SK-N-SH (cell line): Measurements from ENCODE around the gene POLR3H.

Source experiments
- CTCF ChIP-seq: fragments of 200-600 bp; sonication (generic); IDR thresholded peaks from 2 replicates; pipeline ENCODE4 v1.6.1; 2017; ENCODE audit warnings: antibody characterized with exemption, mild to moderate bottlenecking, moderate library complexity
- EP300 ChIP-seq, 2 experiments: IDR thresholded peaks; 2 replicates each; pipeline versions ENCODE4 v1.4.0 to v1.6.1; 2012; ENCODE audit warnings: borderline replicate concordance in 1 of 2, low read depth in 1 of 2, low read length in 1 of 2
- FOXM1 ChIP-seq: IDR thresholded peaks from 2 replicates; pipeline ENCODE4 v1.4.0; 2012; ENCODE audit warnings: low read depth, mild to moderate bottlenecking
- GABPA ChIP-seq: IDR thresholded peaks from 2 replicates; pipeline ENCODE4 v1.4.0; 2012; ENCODE audit warnings: low read depth, mild to moderate bottlenecking
- JUND ChIP-seq: IDR thresholded peaks from 2 replicates; pipeline ENCODE4 v1.4.0; 2012
- MXI1 ChIP-seq: IDR thresholded peaks from 2 replicates; pipeline ENCODE4 v1.6.1; 2012; ENCODE audit warnings: mild to moderate bottlenecking, low read depth, low read length, improper control_type of control experiment
- NRF1 ChIP-seq: IDR thresholded peaks from 2 replicates; pipeline ENCODE4 v1.6.1; 2012; ENCODE audit warnings: low read depth, mild to moderate bottlenecking, low read length
- PBX3 ChIP-seq: IDR thresholded peaks from 2 replicates; pipeline ENCODE4; 2012
- RCOR1 ChIP-seq: fragments of 150-350 bp; IDR thresholded peaks from 2 replicates; pipeline ENCODE4 v1.6.1; 2017; ENCODE audit warnings: antibody characterized with exemption, low read length
- RFX5 ChIP-seq: IDR thresholded peaks from 2 replicates; pipeline ENCODE4 v1.6.1; 2012; ENCODE audit warnings: mild to moderate bottlenecking, improper control_type of control experiment, low read length
- SMC3 ChIP-seq: IDR thresholded peaks from 2 replicates; pipeline ENCODE4 v1.6.1; 2012; ENCODE audit warnings: low read depth, low read length, improper control_type of control experiment
- TAF1 ChIP-seq: IDR thresholded peaks from 2 replicates; pipeline ENCODE4 v1.6.1; 2012; ENCODE audit warnings: low read depth, mild to moderate bottlenecking, low read length, moderate library complexity, borderline replicate concordance
- TCF12 ChIP-seq: IDR thresholded peaks from 2 replicates; pipeline ENCODE4 v1.4.0; 2012
- ZBTB33 ChIP-seq: IDR thresholded peaks from 2 replicates; pipeline ENCODE4 v1.4.0; 2012; ENCODE audit warnings: low read depth, borderline replicate concordance

- TF ChIP-seq RFX5 (no peak), EP300 (IDR thresholded peaks at IDR 0.05; ENCODE audit: borderline replicate concordance in 1 of 2, low read depth in 1 of 2, low read length in 1 of 2) (no peak), FOXM1 (no peak), CTCF (no peak), PBX3 (no peak), RCOR1 (no peak), TCF12 (no peak), JUND (no peak), NRF1 (no peak), ZBTB33 (no peak), SMC3 (no peak), TAF1 (no peak), MXI1 (no peak), GABPA (no peak)
Measured at GRCh38 chr22:41564563-41564962, 20.3 kb upstream of the POLR3H start.
